GM21619 (cell line): ENCODE measurements around the gene ZNF630.
"Not testable (repeated sequence)": the region's sequence is repeated elsewhere in the genome, so short reads cannot be mapped to it uniquely, and the experiment has no call there.

Source experiments
- ATAC-seq: cut with Tn5 transposase; IDR thresholded peaks from one replicate; pipeline ENCODE4 v1.9.1; 2021; ENCODE audit not compliant: unreplicated experiment

Gene ZNF630

DNA sequence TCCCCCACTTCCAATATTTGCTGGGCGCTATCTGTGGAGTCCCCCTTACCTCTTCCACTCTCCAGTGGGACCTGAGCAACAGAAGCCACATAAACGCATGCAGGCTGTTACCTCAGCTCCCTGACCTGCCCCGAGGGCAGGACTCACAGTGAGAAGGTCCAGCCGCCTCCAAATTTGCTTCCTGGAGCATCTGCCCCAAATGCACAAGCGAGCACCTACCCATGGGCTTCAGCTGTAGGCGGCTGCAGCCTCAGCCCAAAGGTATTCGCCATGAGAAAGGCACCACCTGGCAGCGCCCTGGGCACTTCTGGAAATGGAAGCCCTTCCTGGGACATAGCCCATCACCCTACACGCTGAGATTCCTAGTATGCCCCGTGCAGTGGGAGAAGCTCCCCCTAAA lies 41.2 kb downstream of the ZNF630 start:
- ATAC-seq = no peak

DNA sequence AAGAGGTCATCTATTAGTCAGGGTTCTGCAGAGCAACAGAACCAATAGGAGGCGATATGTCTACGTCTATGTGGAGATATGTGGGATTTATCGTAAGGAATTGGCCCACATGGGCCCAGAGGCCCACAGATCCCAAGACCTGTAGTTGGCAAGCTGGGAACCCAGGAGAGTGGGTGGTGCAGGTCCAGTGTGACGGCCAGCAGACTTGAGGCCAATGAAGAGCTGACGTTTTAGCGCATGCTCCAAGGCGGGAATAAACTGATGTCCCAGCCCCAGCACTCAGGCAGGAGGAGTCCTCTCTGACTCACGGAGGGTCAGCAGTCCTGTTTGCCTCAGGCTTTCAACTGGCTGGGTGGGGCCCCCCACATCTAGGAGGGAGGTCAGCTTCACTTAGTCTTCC lies 43.3 kb downstream of the ZNF630 start:
- no peak for ATAC-seq

DNA sequence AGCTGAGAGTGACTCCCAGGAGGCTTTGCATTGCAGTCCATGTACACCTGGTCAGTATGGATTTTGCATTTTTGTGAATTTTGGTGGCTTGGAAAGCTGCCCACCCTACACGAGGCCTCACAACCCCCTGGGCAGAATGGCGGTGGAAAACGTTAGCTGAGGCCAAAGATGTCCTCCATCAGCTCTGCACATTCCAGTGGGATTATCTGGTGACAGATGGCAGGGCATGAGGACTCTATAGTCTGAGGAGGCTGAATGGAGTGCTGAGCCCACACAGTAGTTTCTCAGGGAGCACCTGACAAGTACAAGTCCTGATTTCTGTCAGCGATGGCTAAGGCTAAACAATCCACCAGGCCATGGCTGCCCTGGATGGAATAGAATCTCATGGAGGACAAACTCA lies 43.9 kb downstream of the ZNF630 start:
- ATAC-seq = not testable (repeated sequence)

DNA sequence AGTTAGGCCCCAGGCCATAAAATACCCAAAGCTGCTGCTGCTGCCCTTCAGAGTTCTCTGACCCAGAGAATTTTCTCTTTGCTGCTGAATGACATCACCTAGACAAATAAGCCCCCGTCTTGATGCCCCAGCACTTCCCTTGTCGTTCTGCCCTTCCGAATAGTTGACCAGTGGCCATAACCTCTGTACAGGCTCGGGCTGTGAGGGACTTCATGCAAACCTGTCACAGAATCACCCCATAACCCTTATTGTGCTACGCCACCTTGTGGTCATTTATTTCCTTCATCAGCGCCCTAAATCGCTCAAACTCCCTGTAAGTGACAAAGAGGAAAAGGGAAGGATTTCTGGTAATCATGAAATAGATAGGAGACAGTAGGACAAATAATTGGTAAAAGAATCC lies 45.9 kb downstream of the ZNF630 start:
- no peak for ATAC-seq

DNA sequence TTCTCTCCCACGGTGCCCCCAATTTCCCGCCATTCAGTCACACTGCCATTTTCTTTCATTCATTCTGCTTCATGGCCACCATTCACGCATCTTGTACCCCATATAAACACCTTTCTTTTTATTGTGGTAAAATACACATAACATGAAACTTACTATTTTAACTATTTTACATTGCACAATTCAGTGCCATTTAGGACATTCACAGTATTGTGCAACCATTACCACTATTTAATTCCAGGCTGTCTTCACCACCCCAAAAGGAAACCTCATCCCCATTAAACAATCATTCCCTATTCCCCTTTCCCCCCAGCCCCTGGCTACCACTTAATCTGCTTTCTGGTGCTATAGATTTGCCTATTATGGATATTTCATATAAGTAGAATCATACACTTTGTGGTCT lies 48.7 kb downstream of the ZNF630 start:
- ATAC-seq = no peak

DNA sequence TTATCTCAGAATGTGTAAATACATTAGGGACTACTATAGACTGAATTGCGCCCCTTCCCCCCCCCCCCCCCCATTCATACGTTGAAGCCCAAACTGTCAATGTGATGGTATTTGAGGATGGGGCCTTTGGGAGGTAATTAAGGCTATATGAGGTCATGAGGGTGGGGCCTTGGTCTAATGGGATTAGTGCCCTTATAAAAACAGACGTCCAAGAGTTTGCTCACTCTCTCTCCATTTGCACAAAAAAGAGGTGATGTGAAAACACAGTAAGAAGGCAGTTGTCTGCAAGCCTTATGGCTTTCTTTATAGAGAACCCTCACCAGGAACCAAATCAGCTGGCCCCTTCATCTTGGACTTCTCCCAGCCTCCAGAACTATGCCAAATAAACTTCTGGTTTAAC lies 49.3 kb downstream of the ZNF630 start:
- no peak for ATAC-seq

DNA sequence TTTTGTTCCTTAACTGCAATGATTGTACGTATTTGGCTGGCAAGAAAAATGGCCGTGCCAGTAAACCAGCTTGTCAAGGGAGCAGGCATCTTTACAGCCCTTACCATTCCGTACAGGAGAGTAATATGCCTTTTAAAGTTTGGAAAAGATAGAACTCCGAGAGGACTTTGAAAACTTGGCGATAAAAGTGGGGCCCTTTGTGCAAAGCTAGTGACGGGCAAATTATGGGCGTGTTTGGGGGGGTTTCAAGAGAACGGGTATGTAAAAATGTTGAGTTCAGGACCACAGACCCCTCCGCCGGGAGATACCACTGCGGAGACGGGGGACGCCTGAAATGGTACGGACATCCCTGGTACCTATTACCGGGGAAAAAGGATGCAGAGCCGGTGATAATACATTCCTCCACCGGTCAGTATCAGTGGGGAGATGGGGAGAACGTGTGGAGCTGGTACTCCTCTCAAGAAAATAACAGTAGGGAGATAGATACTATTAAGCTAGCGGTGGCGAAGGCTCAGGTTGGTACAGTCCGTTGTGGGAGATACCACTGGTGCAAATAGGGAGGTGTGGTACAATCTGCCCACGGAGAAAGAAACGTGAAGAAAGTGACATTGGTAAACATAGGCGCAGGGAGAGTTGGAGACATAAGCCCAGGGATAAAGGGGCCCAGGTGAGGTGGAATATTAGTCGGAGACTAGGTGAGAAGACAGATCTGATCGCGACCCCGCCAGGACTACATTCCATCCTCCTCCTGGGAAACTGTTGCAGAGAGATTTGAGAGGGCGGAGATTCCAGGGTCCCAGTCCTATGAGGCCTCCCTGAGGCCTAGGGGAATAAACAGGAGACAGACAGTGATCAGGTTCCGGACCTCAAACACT lies 50.2 kb downstream of the ZNF630 start:
- ATAC-seq = peak; percentile 60

DNA sequence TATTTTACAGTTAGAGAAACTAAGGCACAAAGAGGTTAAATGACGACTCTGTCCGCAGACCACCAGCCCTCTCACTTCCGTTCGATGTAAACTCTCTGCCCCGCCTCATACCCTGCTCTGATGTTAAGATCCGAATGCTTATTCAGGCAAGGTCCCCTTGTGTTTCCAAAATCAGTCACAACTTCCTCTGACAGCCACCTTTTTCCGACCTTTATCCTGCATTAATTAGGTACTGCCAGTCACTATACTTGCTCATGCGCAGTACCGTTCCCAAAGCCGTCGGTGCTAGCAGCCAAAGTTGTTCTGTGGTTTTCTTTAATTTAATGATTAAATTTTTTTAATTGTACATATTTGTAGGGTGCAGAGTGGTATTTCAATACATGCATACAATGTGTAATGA lies 51.0 kb downstream of the ZNF630 start:
- ATAC-seq = not testable (repeated sequence)

DNA sequence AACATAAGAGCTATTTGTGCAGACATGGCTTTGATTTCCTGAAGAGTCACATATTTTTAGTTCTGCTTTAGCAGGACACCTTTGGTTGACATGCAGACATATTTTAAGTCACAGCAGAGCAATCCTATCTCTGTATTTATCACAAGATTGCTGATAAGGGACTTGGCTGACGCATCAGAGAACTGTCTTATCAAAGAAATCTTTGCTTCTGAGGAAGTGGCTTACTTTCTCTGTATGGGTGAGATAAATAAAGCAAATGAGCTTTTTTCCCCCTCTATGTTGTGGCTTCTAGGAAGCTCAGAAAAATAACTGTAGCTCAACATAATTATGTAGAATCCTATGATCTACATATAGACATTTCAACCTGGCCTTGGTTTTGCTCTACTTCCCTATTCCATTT lies 51.5 kb downstream of the ZNF630 start:
- not testable (repeated sequence) for ATAC-seq

DNA sequence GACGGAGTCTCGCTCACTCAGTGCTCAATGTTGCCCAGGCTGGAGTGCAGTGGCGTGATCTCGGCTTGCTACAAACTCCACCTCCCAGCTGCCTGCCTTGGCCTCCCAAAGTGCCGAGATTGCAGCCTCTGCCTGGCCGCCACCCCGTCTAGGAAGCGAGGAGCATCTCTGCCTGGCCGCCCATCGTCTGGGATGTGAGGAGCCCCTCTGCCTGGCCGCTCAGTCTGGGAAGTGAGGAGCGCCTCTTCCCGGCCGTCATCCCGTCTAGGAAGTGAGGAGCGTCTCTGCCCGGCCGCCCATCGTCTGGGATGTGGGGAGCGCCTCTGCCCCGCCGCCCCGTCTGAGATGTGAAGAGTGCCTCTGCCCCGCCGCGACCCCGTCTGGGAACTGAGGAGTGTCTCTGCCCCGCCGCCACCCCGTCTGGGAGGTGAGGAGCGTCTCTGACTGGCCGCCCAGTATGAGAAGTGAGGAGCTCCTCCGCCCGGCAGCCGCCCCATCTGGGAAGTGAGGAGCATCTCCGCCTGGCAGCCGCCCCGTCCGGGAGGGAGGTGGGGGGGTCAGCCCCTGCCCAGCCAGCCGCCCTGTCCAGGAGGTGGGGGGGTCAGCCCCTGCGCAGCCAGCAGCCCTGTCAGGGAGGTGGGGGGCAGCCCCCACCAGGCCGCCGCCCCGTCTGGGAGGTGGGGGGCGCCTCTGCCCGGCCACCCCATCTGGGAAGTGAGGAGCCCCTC lies 54.7 kb downstream of the ZNF630 start:
- ATAC-seq = not testable (repeated sequence)

DNA sequence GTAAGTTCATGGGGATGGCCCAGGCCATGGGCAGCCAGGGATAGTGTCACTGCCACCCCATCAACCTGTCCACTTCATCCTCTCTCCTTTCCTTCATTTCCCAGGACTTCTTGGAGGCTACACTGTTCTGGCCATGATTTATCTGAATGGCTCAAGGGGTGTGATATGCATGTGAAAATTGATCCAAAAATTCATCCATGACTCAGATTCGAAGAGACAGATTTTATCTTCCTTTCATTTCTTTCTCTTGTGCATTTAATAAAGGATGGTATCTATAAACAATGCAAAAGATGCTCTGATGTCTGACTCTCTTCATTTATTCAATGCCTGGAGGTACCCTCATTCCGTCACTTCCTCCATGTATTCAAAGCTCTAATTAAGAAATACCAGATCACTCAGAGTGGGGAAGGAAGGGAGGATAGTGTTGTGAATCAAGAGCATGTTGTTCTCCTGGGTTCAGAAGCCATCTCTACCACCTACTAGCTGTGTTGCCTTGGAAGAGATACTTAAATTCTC lies 61.9 kb downstream of the ZNF630 start:
- ATAC-seq = not testable (repeated sequence)
